ENCODE results near the gene THSD4.

THSD4 gene

GRCh38 chr15:71278989-71279756 is 163.9 kb downstream of the THSD4 start:
- Histone ChIP-seq H3K9me3 (ENCODE audit: control insufficient read depth in 1 of 2, low read length in 2 of 2) (no peaks in the 10 kb centered on the region), H3K27ac (ENCODE audit: low read depth, low read length) (peak overlapping the region; percentile 28), H3K4me1 (ENCODE audit: control insufficient read depth in 1 of 2, insufficient read depth in 2 of 2, low read length in 2 of 2) (peaks cover 22 to 34% of the 10 kb centered on the region in 2 donors), H3K36me3 (ENCODE audit: control insufficient read depth in 1 of 2, insufficient read depth in 2 of 2, low read length in 2 of 2) (no peaks in the 10 kb centered on the region), H3K27me3 (ENCODE audit: control insufficient read depth in 1 of 2, insufficient read depth in 2 of 2, low read length in 2 of 2) (no peaks in the 10 kb centered on the region), H3K9ac (ENCODE audit: low read depth in 1 of 2, low read length in 2 of 2) (no peak overlapping the region), H3K4me3 (ENCODE audit: low read depth in 1 of 2, low read length in 2 of 2) (no peak overlapping the region)

GRCh38 chr15:71279757-71280141 is 164.5 kb downstream of the THSD4 start:
- H3K4me3 ChIP-seq (ENCODE audit: low read depth in 1 of 2, low read length in 2 of 2), result no peak overlapping the region
- no peaks in the 10 kb centered on the region for H3K9me3 ChIP-seq (ENCODE audit: control insufficient read depth in 1 of 2, low read length in 2 of 2)
- no peak overlapping the region for H3K27ac ChIP-seq (ENCODE audit: low read depth, low read length)
- H3K4me1 ChIP-seq (ENCODE audit: control insufficient read depth in 1 of 2, insufficient read depth in 2 of 2, low read length in 2 of 2), result peaks cover 19 to 31% of the 10 kb centered on the region in 2 donors
- no peaks in the 10 kb centered on the region for H3K27me3 ChIP-seq (ENCODE audit: control insufficient read depth in 1 of 2, insufficient read depth in 2 of 2, low read length in 2 of 2)
- no peak overlapping the region for H3K9ac ChIP-seq (ENCODE audit: low read depth in 1 of 2, low read length in 2 of 2)
- H3K36me3 ChIP-seq (ENCODE audit: control insufficient read depth in 1 of 2, insufficient read depth in 2 of 2, low read length in 2 of 2), result no peaks in the 10 kb centered on the region

DNA sequence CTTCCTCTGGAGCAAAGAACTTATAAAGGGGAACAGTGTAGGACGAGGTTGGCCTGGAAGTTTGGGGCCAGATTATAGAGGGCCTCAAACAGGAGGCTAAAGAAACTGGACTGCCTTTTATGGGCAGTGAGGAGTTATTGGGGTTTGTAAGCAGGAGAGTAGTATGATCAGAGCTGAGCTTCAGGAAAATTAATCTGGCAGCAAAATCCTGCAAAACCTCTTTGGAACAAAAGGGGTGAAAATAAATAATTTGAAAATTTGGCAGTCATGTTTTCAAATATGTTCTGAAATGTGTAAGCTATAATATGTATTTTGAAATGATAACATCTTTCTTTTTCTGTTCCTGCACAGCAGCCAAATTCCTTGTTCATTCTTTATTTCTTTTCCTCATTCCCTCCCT is 164.9 kb downstream of the THSD4 start:
- Histone ChIP-seq H3K9ac (ENCODE audit: low read depth in 1 of 2, low read length in 2 of 2) (no peak overlapping the region), H3K27ac (ENCODE audit: low read depth, low read length) (no peak overlapping the region), H3K27me3 (ENCODE audit: control insufficient read depth in 1 of 2, insufficient read depth in 2 of 2, low read length in 2 of 2) (no peaks in the 10 kb centered on the region), H3K9me3 (ENCODE audit: control insufficient read depth in 1 of 2, low read length in 2 of 2) (no peaks in the 10 kb centered on the region), H3K4me3 (ENCODE audit: low read depth in 1 of 2, low read length in 2 of 2) (no peak overlapping the region), H3K36me3 (ENCODE audit: control insufficient read depth in 1 of 2, insufficient read depth in 2 of 2, low read length in 2 of 2) (no peaks in the 10 kb centered on the region), H3K4me1 (ENCODE audit: control insufficient read depth in 1 of 2, insufficient read depth in 2 of 2, low read length in 2 of 2) (peaks cover 16 to 26% of the 10 kb centered on the region in 2 donors)

- H3K4me1 ChIP-seq (ENCODE audit: control insufficient read depth in 1 of 2, insufficient read depth in 2 of 2, low read length in 2 of 2), result peaks cover 16 to 22% of the 10 kb centered on the region in 2 donors
- no peak overlapping the region for H3K9ac ChIP-seq (ENCODE audit: low read depth in 1 of 2, low read length in 2 of 2)
- H3K9me3 ChIP-seq (ENCODE audit: control insufficient read depth in 1 of 2, low read length in 2 of 2), result no peaks in the 10 kb centered on the region
- H3K36me3 ChIP-seq (ENCODE audit: control insufficient read depth in 1 of 2, insufficient read depth in 2 of 2, low read length in 2 of 2), result no peaks in the 10 kb centered on the region
- no peak overlapping the region for H3K27ac ChIP-seq (ENCODE audit: low read depth, low read length)
- no peak overlapping the region for H3K4me3 ChIP-seq (ENCODE audit: low read depth in 1 of 2, low read length in 2 of 2)
- H3K27me3 ChIP-seq (ENCODE audit: control insufficient read depth in 1 of 2, insufficient read depth in 2 of 2, low read length in 2 of 2), result no peaks in the 10 kb centered on the region
Observed at GRCh38 chr15:71281256-71281655, 166.0 kb downstream of the THSD4 start.

- no peaks in the 10 kb centered on the region for H3K9me3 ChIP-seq (ENCODE audit: control insufficient read depth in 1 of 2, low read length in 2 of 2)
- no peak overlapping the region for H3K4me3 ChIP-seq (ENCODE audit: low read depth in 1 of 2, low read length in 2 of 2)
- no peak overlapping the region for H3K9ac ChIP-seq (ENCODE audit: low read depth in 1 of 2, low read length in 2 of 2)
- no peaks in the 10 kb centered on the region for H3K27me3 ChIP-seq (ENCODE audit: control insufficient read depth in 1 of 2, insufficient read depth in 2 of 2, low read length in 2 of 2)
- H3K27ac ChIP-seq (ENCODE audit: low read depth, low read length), result no peak overlapping the region
- no peaks in the 10 kb centered on the region for H3K36me3 ChIP-seq (ENCODE audit: control insufficient read depth in 1 of 2, insufficient read depth in 2 of 2, low read length in 2 of 2)
- H3K4me1 ChIP-seq (ENCODE audit: control insufficient read depth in 1 of 2, insufficient read depth in 2 of 2, low read length in 2 of 2), result peaks cover 16 to 22% of the 10 kb centered on the region in 2 donors
Observed at GRCh38 chr15:71282076-71282475, 166.8 kb downstream of the THSD4 start.

- no peaks in the 10 kb centered on the region for H3K9me3 ChIP-seq (ENCODE audit: control insufficient read depth in 1 of 2, low read length in 2 of 2)
- H3K27me3 ChIP-seq (ENCODE audit: control insufficient read depth in 1 of 2, insufficient read depth in 2 of 2, low read length in 2 of 2), result no peaks in the 10 kb centered on the region
- H3K36me3 ChIP-seq (ENCODE audit: control insufficient read depth in 1 of 2, insufficient read depth in 2 of 2, low read length in 2 of 2), result no peaks in the 10 kb centered on the region
- H3K4me1 ChIP-seq (ENCODE audit: control insufficient read depth in 1 of 2, insufficient read depth in 2 of 2, low read length in 2 of 2), result no peaks in the 10 kb centered on the region
- H3K9ac ChIP-seq (ENCODE audit: low read depth in 1 of 2, low read length in 2 of 2), result no peak overlapping the region
- no peak overlapping the region for H3K4me3 ChIP-seq (ENCODE audit: low read depth in 1 of 2, low read length in 2 of 2)
- H3K27ac ChIP-seq (ENCODE audit: low read depth, low read length), result no peak overlapping the region
Observed at GRCh38 chr15:71288348-71288955, 173.2 kb downstream of the THSD4 start.

- Histone ChIP-seq H3K4me3 (ENCODE audit: low read depth in 1 of 2, low read length in 2 of 2) (no peak overlapping the region), H3K27ac (ENCODE audit: low read depth, low read length) (no peak overlapping the region), H3K9me3 (ENCODE audit: control insufficient read depth in 1 of 2, low read length in 2 of 2) (no peaks in the 10 kb centered on the region), H3K9ac (ENCODE audit: low read depth in 1 of 2, low read length in 2 of 2) (no peak overlapping the region), H3K27me3 (ENCODE audit: control insufficient read depth in 1 of 2, insufficient read depth in 2 of 2, low read length in 2 of 2) (no peaks in the 10 kb centered on the region), H3K4me1 (ENCODE audit: control insufficient read depth in 1 of 2, insufficient read depth in 2 of 2, low read length in 2 of 2) (peaks cover 4 to 15% of the 10 kb centered on the region in 2 donors), H3K36me3 (ENCODE audit: control insufficient read depth in 1 of 2, insufficient read depth in 2 of 2, low read length in 2 of 2) (no peaks in the 10 kb centered on the region)
Observed at GRCh38 chr15:71290002-71290401, 174.7 kb downstream of the THSD4 start.

- Histone ChIP-seq H3K9ac (ENCODE audit: low read depth in 1 of 2, low read length in 2 of 2) (no peak overlapping the region), H3K4me3 (ENCODE audit: low read depth in 1 of 2, low read length in 2 of 2) (no peak overlapping the region), H3K27me3 (ENCODE audit: control insufficient read depth in 1 of 2, insufficient read depth in 2 of 2, low read length in 2 of 2) (no peaks in the 10 kb centered on the region), H3K36me3 (ENCODE audit: control insufficient read depth in 1 of 2, insufficient read depth in 2 of 2, low read length in 2 of 2) (no peaks in the 10 kb centered on the region), H3K27ac (ENCODE audit: low read depth, low read length) (no peak overlapping the region), H3K4me1 (ENCODE audit: control insufficient read depth in 1 of 2, insufficient read depth in 2 of 2, low read length in 2 of 2) (peaks cover 4 to 23% of the 10 kb centered on the region in 2 donors), H3K9me3 (ENCODE audit: control insufficient read depth in 1 of 2, low read length in 2 of 2) (no peaks in the 10 kb centered on the region)
Observed at GRCh38 chr15:71290881-71291635, 175.8 kb downstream of the THSD4 start.

- peaks cover 4 to 23% of the 10 kb centered on the region in 2 donors for H3K4me1 ChIP-seq (ENCODE audit: control insufficient read depth in 1 of 2, insufficient read depth in 2 of 2, low read length in 2 of 2)
- H3K9me3 ChIP-seq (ENCODE audit: control insufficient read depth in 1 of 2, low read length in 2 of 2), result no peaks in the 10 kb centered on the region
Observed at GRCh38 chr15:71291723-71292122, 176.5 kb downstream of the THSD4 start.

GRCh38 chr15:71293723-71294122 is 178.5 kb downstream of the THSD4 start:
- Histone ChIP-seq H3K4me3 (ENCODE audit: low read depth in 1 of 2, low read length in 2 of 2) (no peak overlapping the region), H3K9ac (ENCODE audit: low read depth in 1 of 2, low read length in 2 of 2) (no peak overlapping the region), H3K36me3 (ENCODE audit: control insufficient read depth in 1 of 2, insufficient read depth in 2 of 2, low read length in 2 of 2) (no peaks in the 10 kb centered on the region), H3K27me3 (ENCODE audit: control insufficient read depth in 1 of 2, insufficient read depth in 2 of 2, low read length in 2 of 2) (no peaks in the 10 kb centered on the region), H3K4me1 (ENCODE audit: control insufficient read depth in 1 of 2, insufficient read depth in 2 of 2, low read length in 2 of 2) (peaks cover 4 to 23% of the 10 kb centered on the region in 2 donors), H3K9me3 (ENCODE audit: control insufficient read depth in 1 of 2, low read length in 2 of 2) (no peaks in the 10 kb centered on the region), H3K27ac (ENCODE audit: low read depth, low read length) (no peak overlapping the region)

More at GRCh38 chr15:71291723-71292122, 176.5 kb downstream of the THSD4 start:
- Histone ChIP-seq H3K27ac (ENCODE audit: low read depth, low read length) (no peak overlapping the region), H3K27me3 (ENCODE audit: control insufficient read depth in 1 of 2, insufficient read depth in 2 of 2, low read length in 2 of 2) (no peaks in the 10 kb centered on the region), H3K4me3 (ENCODE audit: low read depth in 1 of 2, low read length in 2 of 2) (no peak overlapping the region), H3K9ac (ENCODE audit: low read depth in 1 of 2, low read length in 2 of 2) (no peak overlapping the region), H3K36me3 (ENCODE audit: control insufficient read depth in 1 of 2, insufficient read depth in 2 of 2, low read length in 2 of 2) (no peaks in the 10 kb centered on the region)

All from duodenal mucosa (tissue), 2 donors.